HG03097 (cell line): ENCODE data around the gene ARHGAP23.

Experiments
- ATAC-seq: cut with Tn5 transposase; IDR thresholded peaks from one replicate; pipeline ENCODE4 v1.9.1; 2021; ENCODE audit not compliant: unreplicated experiment, low FRiP score

Gene ARHGAP23

GRCh38 chr17:38428112-38428642, at the start of gene ARHGAP23:
Gene ARHGAP23 (plus strand): TSS chr17:38428464. CDS start chr17:38428486, 22 bp downstream.
- ATAC-seq: no peak

GRCh38 chr17:38379448-38379847, 48.8 kb upstream of the ARHGAP23 start:
- no peak for ATAC-seq

GRCh38 chr17:38395090-38395489, 33.2 kb upstream of the ARHGAP23 start:
- no peak for ATAC-seq

- ATAC-seq: no peak
Measured at GRCh38 chr17:38397227-38397626, 31.0 kb upstream of the ARHGAP23 start.

GRCh38 chr17:38400286-38400685, 28.0 kb upstream of the ARHGAP23 start:
- ATAC-seq: no peak

GRCh38 chr17:38401459-38401858, 26.8 kb upstream of the ARHGAP23 start:
- no peak for ATAC-seq

- no peak for ATAC-seq
Measured at GRCh38 chr17:38402897-38403296, 25.4 kb upstream of the ARHGAP23 start.

GRCh38 chr17:38403491-38403890, 24.8 kb upstream of the ARHGAP23 start:
- no peak for ATAC-seq

GRCh38 chr17:38404174-38404943, 23.9 kb upstream of the ARHGAP23 start:
- ATAC-seq: no peak

GRCh38 chr17:38405654-38406053, 22.6 kb upstream of the ARHGAP23 start:
- no peak for ATAC-seq

GRCh38 chr17:38410201-38410600, 18.1 kb upstream of the ARHGAP23 start:
- no peak for ATAC-seq

GRCh38 chr17:38415250-38416194, 12.7 kb upstream of the ARHGAP23 start:
- ATAC-seq: no peak

GRCh38 chr17:38416840-38417209, 11.4 kb upstream of the ARHGAP23 start:
- ATAC-seq: no peak

- no peak for ATAC-seq
Measured at GRCh38 chr17:38417210-38417951, 10.9 kb upstream of the ARHGAP23 start.

GRCh38 chr17:38418062-38418692, 10.1 kb upstream of the ARHGAP23 start:
- ATAC-seq: no peak

GRCh38 chr17:38418693-38419507, 9.4 kb upstream of the ARHGAP23 start:
- no peak for ATAC-seq

GRCh38 chr17:38419508-38419981, 8.7 kb upstream of the ARHGAP23 start:
- no peak for ATAC-seq

- ATAC-seq: no peak
Measured at GRCh38 chr17:38420518-38420917, 7.7 kb upstream of the ARHGAP23 start.

- no peak for ATAC-seq
Measured at GRCh38 chr17:38421171-38421841, 7.0 kb upstream of the ARHGAP23 start.
